ENCODE results near the gene A4GNT.

DNA sequence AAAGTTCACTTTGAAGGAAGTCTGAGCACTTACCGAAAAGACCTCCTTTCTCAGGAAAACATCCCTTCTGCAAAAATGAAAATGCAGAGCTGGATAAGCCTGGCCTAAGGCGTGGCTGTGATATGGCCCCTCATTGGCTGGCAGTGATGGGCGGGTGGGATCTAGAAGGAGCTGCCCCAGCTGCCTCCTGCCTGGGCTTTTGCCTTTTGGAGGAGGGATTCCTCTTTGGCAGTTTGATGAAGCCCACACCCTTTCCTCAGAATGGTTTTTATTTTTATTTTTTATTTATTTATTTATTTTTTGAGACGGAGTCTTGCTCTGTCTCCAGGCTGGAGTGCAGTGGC, 12.8 kb downstream of the A4GNT start:
- TF ChIP-seq, protein P1, sequence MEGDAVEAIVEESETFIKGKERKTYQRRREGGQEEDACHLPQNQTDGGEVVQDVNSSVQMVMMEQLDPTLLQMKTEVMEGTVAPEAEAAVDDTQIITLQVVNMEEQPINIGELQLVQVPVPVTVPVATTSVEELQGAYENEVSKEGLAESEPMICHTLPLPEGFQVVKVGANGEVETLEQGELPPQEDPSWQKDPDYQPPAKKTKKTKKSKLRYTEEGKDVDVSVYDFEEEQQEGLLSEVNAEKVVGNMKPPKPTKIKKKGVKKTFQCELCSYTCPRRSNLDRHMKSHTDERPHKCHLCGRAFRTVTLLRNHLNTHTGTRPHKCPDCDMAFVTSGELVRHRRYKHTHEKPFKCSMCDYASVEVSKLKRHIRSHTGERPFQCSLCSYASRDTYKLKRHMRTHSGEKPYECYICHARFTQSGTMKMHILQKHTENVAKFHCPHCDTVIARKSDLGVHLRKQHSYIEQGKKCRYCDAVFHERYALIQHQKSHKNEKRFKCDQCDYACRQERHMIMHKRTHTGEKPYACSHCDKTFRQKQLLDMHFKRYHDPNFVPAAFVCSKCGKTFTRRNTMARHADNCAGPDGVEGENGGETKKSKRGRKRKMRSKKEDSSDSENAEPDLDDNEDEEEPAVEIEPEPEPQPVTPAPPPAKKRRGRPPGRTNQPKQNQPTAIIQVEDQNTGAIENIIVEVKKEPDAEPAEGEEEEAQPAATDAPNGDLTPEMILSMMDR (IDR thresholded peaks at IDR 0.05; ENCODE audit: low read depth, low read length), result no peak
- no peak for TF ChIP-seq POLR2A (IDR thresholded peaks at IDR 0.05; ENCODE audit: extremely low read depth, insufficient read length)
- TF ChIP-seq MAX (IDR thresholded peaks at IDR 0.05; ENCODE audit: low read depth, low read length), result no peak
- TF ChIP-seq MYC (IDR thresholded peaks at IDR 0.05; ENCODE audit: low read depth, low read length), result no peak
